Trophoblast cell (in vitro differentiated cells and primary cell): ENCODE data around the gene NRBP1.

Experiments
- DNase-seq, 2 donors: peaks; one replicate each; pipeline ENCODE4 v3.0.0-alpha.2; 2016
- H2AFZ ChIP-seq: 2 replicates; pipeline ENCODE4 v1.6.1; 2013; ENCODE audit warnings: low read length, moderate library complexity, mild to moderate bottlenecking; ENCODE audit not compliant: insufficient read depth, poor library complexity
- H2AK5ac ChIP-seq: 2 replicates; pipeline ENCODE4 v1.6.1; 2013; ENCODE audit warnings: mild to moderate bottlenecking, low read length
- H2BK120ac ChIP-seq: 2 replicates; pipeline ENCODE4 v1.6.1; 2013; ENCODE audit warnings: low read length, mild to moderate bottlenecking, moderate library complexity; ENCODE audit not compliant: insufficient read depth, poor library complexity
- H2BK12ac ChIP-seq: 2 replicates; pipeline ENCODE4 v1.6.1; 2013; ENCODE audit warnings: mild to moderate bottlenecking, low read length, moderate library complexity
- H2BK5ac ChIP-seq: 2 replicates; pipeline ENCODE4 v1.6.1; 2013; ENCODE audit warnings: low read length, low read depth, moderate library complexity, mild to moderate bottlenecking; ENCODE audit not compliant: poor library complexity
- H3K14ac ChIP-seq: 2 replicates; pipeline ENCODE4 v1.6.1; 2013; ENCODE audit warnings: mild to moderate bottlenecking, low read length
- H3K18ac ChIP-seq: 2 replicates; pipeline ENCODE4 v1.6.1; 2013; ENCODE audit warnings: mild to moderate bottlenecking, low read length
- H3K23ac ChIP-seq: 2 replicates; pipeline ENCODE4 v1.6.1; 2013; ENCODE audit warnings: low read length
- H3K27ac ChIP-seq: 2 replicates; pipeline ENCODE4 v1.5.1; 2013; ENCODE audit warnings: low read depth, mild to moderate bottlenecking, inconsistent platforms, low read length, moderate library complexity
- H3K27me3 ChIP-seq: 2 replicates; pipeline ENCODE4 v1.6.1; 2013; ENCODE audit warnings: inconsistent platforms, mild to moderate bottlenecking, low read length, moderate library complexity; ENCODE audit not compliant: insufficient read depth
- H3K36me3 ChIP-seq, 2 experiments: 1 replicate in 1 of 2; 2 replicates in 1 of 2; pipeline ENCODE4 v1.6.1; 2013; ENCODE audit warnings: low read length in 2 of 2, mild to moderate bottlenecking in 2 of 2, moderate library complexity in 1 of 2; ENCODE audit not compliant: insufficient read depth in 2 of 2, control insufficient read depth in 1 of 2
- H3K4ac ChIP-seq: 2 replicates; pipeline ENCODE4 v1.6.1; 2013; ENCODE audit warnings: low read depth, mild to moderate bottlenecking, low read length, moderate library complexity
- H3K4me1 ChIP-seq, 2 experiments: 1 replicate in 1 of 2; 2 replicates in 1 of 2; pipeline ENCODE4 v1.6.1; 2013; ENCODE audit warnings: low read length in 2 of 2, mild to moderate bottlenecking in 2 of 2, moderate library complexity in 1 of 2; ENCODE audit not compliant: insufficient read depth in 2 of 2, control insufficient read depth in 1 of 2
- H3K4me2 ChIP-seq: 2 replicates; pipeline ENCODE4 v1.6.1; 2013; ENCODE audit warnings: inconsistent platforms, mild to moderate bottlenecking, low read length, moderate library complexity
- H3K4me3 ChIP-seq: 2 replicates; pipeline ENCODE4 v1.5.1; 2013; ENCODE audit warnings: mild to moderate bottlenecking, low read depth, low read length, inconsistent platforms
- H3K79me1 ChIP-seq: one replicate; pipeline ENCODE4 v1.6.1; 2013; ENCODE audit warnings: low read length
- H3K79me2 ChIP-seq: 2 replicates; pipeline ENCODE4 v1.6.1; 2013; ENCODE audit warnings: low read length, mild to moderate bottlenecking; ENCODE audit not compliant: control insufficient read depth, insufficient read depth, poor library complexity
- H3K9ac ChIP-seq: 2 replicates; pipeline ENCODE4 v1.6.1; 2013; ENCODE audit warnings: mild to moderate bottlenecking, low read length
- H3K9me3 ChIP-seq: 2 replicates; pipeline ENCODE4 v1.6.1; 2013; ENCODE audit warnings: low read depth, mild to moderate bottlenecking, control low read depth, inconsistent platforms, low read length; ENCODE audit not compliant: insufficient read depth
- H4K12ac ChIP-seq: 2 replicates; pipeline ENCODE4 v1.6.1; 2013; ENCODE audit warnings: low read depth, mild to moderate bottlenecking, low read length, moderate library complexity
- H4K8ac ChIP-seq: 2 replicates; pipeline ENCODE4 v1.6.1; 2013; ENCODE audit warnings: low read depth, mild to moderate bottlenecking, low read length, moderate library complexity
- H4K91ac ChIP-seq: one replicate; pipeline ENCODE4 v1.6.1; 2013; ENCODE audit warnings: low read depth, mild to moderate bottlenecking, low read length, moderate library complexity
- WGBS: extraction: QIAGEN DNeasy Blood & Tissue Kit; methylation state at CpG from one replicate; pipeline ENCODE4 v1.1.7; 2013; ENCODE audit warnings: missing lambda C conversion rate; ENCODE audit not compliant: insufficient read length, insufficient coverage; ENCODE audit errors: extremely low coverage; 5-methylcytosine and 5-hydroxymethylcytosine counted together

NRBP1 gene

GRCh38 chr2:27428978-27429541 is 629 bp downstream of the NRBP1 start:
- Histone ChIP-seq H2BK5ac (peak overlapping the region; percentile 95), H2AFZ (peak overlapping the region; percentile 80), H3K79me2 (peaks cover 20% of the 10 kb centered on the region), H3K4ac (peak overlapping the region; percentile 95), H3K4me3 (peak overlapping the region; percentile 92), H3K27me3 (no peaks in the 10 kb centered on the region), H3K23ac (no peak overlapping the region), H2BK12ac (no peak overlapping the region), H3K4me2 (peak overlapping the region; percentile 83), H3K79me1 (peaks cover 7% of the 10 kb centered on the region), H4K91ac (peak overlapping the region; percentile 98), H3K9ac (peak overlapping the region; percentile 94), H3K27ac (peak overlapping the region; percentile 93), H2AK5ac (no peak overlapping the region), H3K36me3 (peaks cover 9 to 12% of the 10 kb centered on the region in 2 experiments), H3K18ac (peak overlapping the region; percentile 96), H3K9me3 (peaks cover 2% of the 10 kb centered on the region), H4K8ac (peak overlapping the region; percentile 77), H3K4me1 (peaks cover 3% of the 10 kb centered on the region in 2 experiments), H4K12ac (peak overlapping the region; percentile 73), H2BK120ac (peak overlapping the region; percentile 98), H3K14ac (peak overlapping the region; percentile 81)
- WGBS, result no CpG with 5 or more reads among the region's 51 CpGs
- peak; percentile 81 to 89 for DNase-seq

- peaks cover 7% of the 10 kb centered on the region for H3K79me1 ChIP-seq
- H2AK5ac ChIP-seq, result no peak overlapping the region
- H3K23ac ChIP-seq, result no peak overlapping the region
- peaks cover 20% of the 10 kb centered on the region for H3K79me2 ChIP-seq
- no peak overlapping the region for H2BK5ac ChIP-seq
- H3K4me2 ChIP-seq, result no peak overlapping the region
- H3K27me3 ChIP-seq, result no peaks in the 10 kb centered on the region
- H4K12ac ChIP-seq, result no peak overlapping the region
- H3K9me3 ChIP-seq, result peaks cover 2% of the 10 kb centered on the region
- H3K27ac ChIP-seq, result no peak overlapping the region
- no peak overlapping the region for H3K18ac ChIP-seq
- H2BK12ac ChIP-seq, result no peak overlapping the region
- no peak overlapping the region for H2BK120ac ChIP-seq
- H4K8ac ChIP-seq, result no peak overlapping the region
- peaks cover 19 to 32% of the 10 kb centered on the region in 2 experiments for H3K36me3 ChIP-seq
- peak; percentile 47 to 71 for DNase-seq
- H3K4me3 ChIP-seq, result no peak overlapping the region
- H3K14ac ChIP-seq, result no peak overlapping the region
- H2AFZ ChIP-seq, result no peak overlapping the region
- peaks cover 3% of the 10 kb centered on the region in 2 experiments for H3K4me1 ChIP-seq
- no peak overlapping the region for H3K9ac ChIP-seq
- H4K91ac ChIP-seq, result no peak overlapping the region
- H3K4ac ChIP-seq, result peak overlapping the region; percentile 87
These were observed 3.0 kb downstream of the NRBP1 start for GRCh38 chr2:27431395-27431794.

GRCh38 chr2:27435628-27436027 is 7.2 kb downstream of the NRBP1 start:
- WGBS, result no CpG with 5 or more reads among the region's 6 CpGs
- no peak overlapping the region for H3K14ac ChIP-seq
- no peak overlapping the region for H3K18ac ChIP-seq
- H3K79me2 ChIP-seq, result peaks cover 2% of the 10 kb centered on the region
- no peak overlapping the region for H2BK5ac ChIP-seq
- peaks cover 2% of the 10 kb centered on the region for H3K9me3 ChIP-seq
- no peak overlapping the region for H3K23ac ChIP-seq
- H4K12ac ChIP-seq, result no peak overlapping the region
- H2BK12ac ChIP-seq, result no peak overlapping the region
- H3K27ac ChIP-seq, result no peak overlapping the region
- H3K79me1 ChIP-seq, result no peaks in the 10 kb centered on the region
- H3K4me2 ChIP-seq, result no peak overlapping the region
- no peak overlapping the region for H3K4me3 ChIP-seq
- no peak overlapping the region for H2AK5ac ChIP-seq
- no peak overlapping the region for H4K91ac ChIP-seq
- no peak overlapping the region for H2AFZ ChIP-seq
- peaks cover under 1 to 3% of the 10 kb centered on the region in 2 experiments for H3K4me1 ChIP-seq
- no peak overlapping the region for H2BK120ac ChIP-seq
- no peaks in the 10 kb centered on the region for H3K27me3 ChIP-seq
- no peak overlapping the region for H4K8ac ChIP-seq
- no peak overlapping the region for H3K4ac ChIP-seq
- no peak overlapping the region for H3K9ac ChIP-seq
- DNase-seq, result no peak
- peaks cover 39 to 64% of the 10 kb centered on the region in 2 experiments for H3K36me3 ChIP-seq

- Histone ChIP-seq H2BK120ac (no peak overlapping the region), H3K23ac (no peak overlapping the region), H3K4ac (no peak overlapping the region), H3K27ac (no peak overlapping the region), H3K9ac (no peak overlapping the region), H2AK5ac (no peak overlapping the region), H3K14ac (no peak overlapping the region), H4K91ac (no peak overlapping the region), H3K18ac (no peak overlapping the region), H3K27me3 (no peaks in the 10 kb centered on the region), H4K12ac (no peak overlapping the region), H2BK5ac (no peak overlapping the region), H2AFZ (no peak overlapping the region), H3K36me3 (peaks cover 34 to 50% of the 10 kb centered on the region in 2 experiments), H3K4me2 (peak overlapping the region; percentile 20), H2BK12ac (no peak overlapping the region), H4K8ac (no peak overlapping the region), H3K79me1 (peaks cover 6% of the 10 kb centered on the region), H3K4me3 (no peak overlapping the region), H3K9me3 (no peaks in the 10 kb centered on the region), H3K4me1 (peaks cover 2 to 12% of the 10 kb centered on the region in 2 experiments), H3K79me2 (peaks cover 3% of the 10 kb centered on the region)
- no peak for DNase-seq
- WGBS, result no CpG with 5 or more reads among the region's 10 CpGs
These were observed 12.9 kb downstream of the NRBP1 start for GRCh38 chr2:27441226-27441926.
